Measurements from ENCODE around the gene CXXC5.
A peak's percentile ranks its signal among the peaks of the same experiment; 100 is the strongest.
"Not testable (repeated sequence)": the region's sequence is repeated elsewhere in the genome, so short reads cannot be mapped to it uniquely, and the experiment has no call there.

CXXC5 gene

GRCh38 chr5:139696894-139697658 is 48.9 kb downstream of the CXXC5 start:
- DNase-seq: peak; percentile 90

- peak; percentile 92 for DNase-seq
Measured at GRCh38 chr5:139698490-139699146, 50.5 kb downstream of the CXXC5 start.

DNA sequence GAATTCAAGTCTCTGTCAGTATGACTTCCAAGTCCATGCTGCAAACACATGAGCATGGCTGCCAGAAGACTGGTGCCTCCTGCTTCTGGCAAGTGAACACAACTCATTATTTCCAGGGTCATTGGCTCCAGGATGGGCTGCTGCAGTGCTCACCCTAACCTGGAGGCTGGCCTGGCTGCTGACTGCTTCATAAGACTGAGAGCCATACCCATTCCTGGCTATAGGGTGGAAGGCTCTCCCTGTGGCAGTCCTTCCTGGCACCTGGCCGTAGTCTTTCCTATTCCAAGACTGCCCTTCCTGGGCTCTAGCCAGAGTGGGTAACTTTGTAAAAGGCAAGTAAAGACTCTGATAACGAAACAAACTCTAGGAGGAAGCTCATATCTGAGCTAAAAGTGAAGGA is 51.2 kb downstream of the CXXC5 start:
- no peak for DNase-seq

- no peak for DNase-seq
Measured at GRCh38 chr5:139700711-139701055, 52.5 kb downstream of the CXXC5 start.

GRCh38 chr5:139701056-139701741 is 53.0 kb downstream of the CXXC5 start:
- peak; percentile 63 for DNase-seq

DNA sequence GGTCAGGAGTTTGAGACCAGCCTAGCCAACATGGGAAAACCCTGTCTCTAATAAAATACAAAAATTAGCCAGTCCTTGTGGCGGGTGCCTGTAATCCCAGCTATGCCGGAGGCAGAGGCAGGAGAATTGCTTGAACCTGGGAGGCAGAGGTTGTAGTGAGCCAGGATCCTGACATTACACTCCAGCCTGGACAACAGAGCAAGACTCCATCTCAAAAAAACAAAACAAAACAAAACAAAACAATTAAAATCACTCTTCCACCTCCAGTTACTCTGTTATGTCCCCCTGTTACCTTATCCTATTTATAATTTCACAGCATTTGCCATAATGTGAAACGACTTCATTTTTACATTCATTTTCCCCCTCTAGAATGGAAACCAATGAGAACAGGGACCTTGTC is 54.4 kb downstream of the CXXC5 start:
- DNase-seq: no peak

- DNase-seq: no peak
Measured at GRCh38 chr5:139704748-139705147, 56.6 kb downstream of the CXXC5 start.

- no peak for DNase-seq
Measured at GRCh38 chr5:139705191-139705590, 57.0 kb downstream of the CXXC5 start.

GRCh38 chr5:139705655-139706587 is 57.8 kb downstream of the CXXC5 start:
- no peak for DNase-seq

DNA sequence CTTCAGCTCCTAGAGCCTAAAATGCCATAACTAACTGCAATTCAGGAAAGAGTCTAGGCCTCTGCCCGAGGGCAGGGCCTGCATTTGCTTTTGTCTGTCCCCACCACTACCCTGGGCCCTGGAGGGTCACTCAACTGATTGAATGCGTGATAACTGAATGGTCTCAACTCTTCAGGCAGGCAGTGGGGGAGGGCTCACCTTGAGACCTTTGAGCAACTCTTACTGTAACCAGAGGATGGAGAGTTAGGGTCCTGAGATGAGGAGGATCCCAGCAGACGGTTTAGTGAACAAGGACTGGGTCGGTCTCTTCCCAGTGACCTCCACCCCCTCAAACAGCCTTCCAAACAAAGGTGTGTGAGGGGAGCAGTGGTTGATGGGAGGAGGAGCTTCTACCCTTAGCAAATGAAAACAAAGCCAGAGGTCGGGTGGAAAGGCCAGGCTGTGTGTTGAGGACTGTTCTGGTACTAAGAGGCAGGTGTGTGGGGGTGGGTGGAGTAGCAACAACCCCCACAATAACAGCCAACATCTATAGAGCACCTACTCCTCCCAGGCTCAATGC is 59.4 kb downstream of the CXXC5 start:
- DNase-seq: no peak

GRCh38 chr5:139708434-139708861 is 60.3 kb downstream of the CXXC5 start:
- no peak for DNase-seq

DNA sequence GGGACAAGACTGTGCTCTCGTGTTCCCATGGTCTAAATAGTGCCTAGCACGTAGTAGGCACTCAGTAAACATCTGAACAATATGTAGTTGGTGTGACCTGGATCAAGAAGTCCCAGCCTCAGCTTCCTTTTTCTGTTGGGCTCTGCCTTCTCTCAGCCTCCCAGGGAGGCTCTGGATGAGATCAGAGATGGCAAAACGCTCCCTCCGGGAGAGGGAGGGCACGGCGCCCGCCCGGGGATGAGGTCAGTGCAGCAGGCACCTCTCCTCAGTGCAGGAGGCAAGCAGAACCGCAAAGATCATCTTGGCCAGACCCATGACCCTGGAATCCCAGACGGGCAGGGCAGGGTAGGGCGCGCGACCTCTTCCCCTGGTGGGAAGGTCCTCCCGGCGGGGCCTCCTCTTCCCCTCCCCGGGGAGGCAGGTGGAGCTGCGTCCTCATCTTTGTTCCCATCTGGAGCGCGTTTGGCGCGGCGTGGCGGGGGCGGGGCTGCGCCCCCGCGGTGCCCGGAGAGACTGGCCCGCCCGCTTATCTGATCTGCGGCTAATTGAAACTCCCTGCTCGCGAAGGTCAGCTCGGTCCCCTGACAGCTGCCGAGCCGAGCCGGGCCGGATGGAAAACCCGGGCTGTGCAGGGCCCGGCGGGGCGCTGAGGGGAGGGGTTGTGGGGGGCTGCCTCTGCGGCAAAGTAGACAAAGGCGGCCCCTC is 60.9 kb downstream of the CXXC5 start:
- DNase-seq: peak; percentile 83

- DNase-seq: peak; percentile 76
Measured at GRCh38 chr5:139709582-139710318, 61.6 kb downstream of the CXXC5 start.

DNA sequence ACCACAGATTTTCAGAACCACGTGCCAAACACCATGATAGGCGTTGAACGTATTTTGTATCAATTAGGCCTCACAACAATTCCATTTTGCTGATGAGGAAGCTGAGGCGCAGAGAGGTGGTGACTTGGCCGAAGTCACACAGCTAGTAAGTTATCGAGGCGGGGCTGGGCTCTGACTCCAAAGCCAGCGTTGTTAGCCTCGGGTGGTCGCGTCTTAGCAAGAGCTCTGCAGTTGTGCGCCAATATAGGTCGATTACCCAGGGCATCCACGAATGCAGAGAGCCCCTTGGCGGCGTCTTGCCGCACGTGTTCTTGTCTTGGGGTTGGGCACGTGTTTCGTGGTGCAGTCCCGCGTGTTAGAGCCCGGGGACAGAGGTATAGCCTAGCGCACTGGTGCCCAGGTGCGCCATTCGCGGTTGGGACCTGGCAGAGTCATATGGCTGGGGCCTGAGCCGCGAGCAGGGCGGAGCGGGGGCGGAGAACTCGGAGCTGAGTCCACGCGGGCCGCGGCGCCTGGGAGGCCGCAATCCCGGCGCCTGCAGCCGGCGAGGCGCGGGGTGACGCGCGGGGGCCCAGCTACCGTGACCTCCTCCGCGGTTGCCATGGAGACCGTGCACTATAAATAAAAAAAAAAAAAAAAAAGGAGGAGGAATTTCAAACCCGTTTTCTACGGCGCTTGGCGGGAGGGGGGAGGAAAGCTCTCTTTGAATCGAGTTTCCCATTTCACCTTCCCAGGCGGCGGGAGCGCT is 62.3 kb downstream of the CXXC5 start:
- peak; percentile 68 for DNase-seq

DNA sequence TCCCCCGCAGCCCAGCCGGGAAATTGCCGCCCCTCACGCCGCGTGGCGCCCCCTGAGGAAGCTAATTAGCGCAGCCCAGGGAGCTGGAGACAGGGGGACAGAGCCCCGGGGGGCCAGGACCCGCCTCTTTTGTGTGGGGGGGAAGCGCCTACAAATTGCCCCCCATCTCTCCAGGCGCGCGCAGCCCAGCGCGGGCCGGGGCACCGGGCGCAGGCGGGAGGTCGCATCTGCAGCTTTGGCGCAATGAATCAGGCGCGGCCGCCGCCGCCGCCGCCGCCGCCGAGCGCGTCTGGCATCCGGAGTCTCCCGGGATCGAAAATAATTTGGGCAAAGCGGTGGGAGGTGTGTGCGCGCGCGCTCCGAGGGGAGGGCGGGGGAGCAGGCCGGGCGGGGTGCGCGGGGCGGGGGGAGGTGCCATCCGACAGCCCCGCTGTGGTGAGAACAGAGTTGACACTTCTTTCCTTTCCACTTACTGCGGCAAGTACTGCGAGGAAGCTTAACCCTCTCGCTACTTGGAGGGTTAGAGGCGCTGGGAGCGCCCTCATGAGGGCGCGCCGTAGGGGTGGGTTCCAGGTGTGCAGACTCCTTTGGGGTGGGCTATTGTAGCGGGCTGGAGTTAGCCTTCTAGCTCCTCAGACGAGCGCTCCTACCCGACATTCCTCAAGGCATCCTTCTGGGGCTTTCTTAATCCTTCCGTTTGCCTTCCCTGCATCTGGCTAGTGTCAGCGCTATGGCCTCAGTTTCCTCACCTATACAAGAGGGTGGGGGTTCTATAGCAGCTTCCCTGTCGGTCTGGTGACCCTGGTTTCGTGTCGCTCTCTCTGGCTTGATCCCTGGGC is 63.1 kb downstream of the CXXC5 start:
- DNase-seq: peak; percentile 83

- DNase-seq: peak; percentile 68
Measured at GRCh38 chr5:139711906-139712224, 63.7 kb downstream of the CXXC5 start.

GRCh38 chr5:139712412-139712811 is 64.3 kb downstream of the CXXC5 start:
- DNase-seq: no peak

DNA sequence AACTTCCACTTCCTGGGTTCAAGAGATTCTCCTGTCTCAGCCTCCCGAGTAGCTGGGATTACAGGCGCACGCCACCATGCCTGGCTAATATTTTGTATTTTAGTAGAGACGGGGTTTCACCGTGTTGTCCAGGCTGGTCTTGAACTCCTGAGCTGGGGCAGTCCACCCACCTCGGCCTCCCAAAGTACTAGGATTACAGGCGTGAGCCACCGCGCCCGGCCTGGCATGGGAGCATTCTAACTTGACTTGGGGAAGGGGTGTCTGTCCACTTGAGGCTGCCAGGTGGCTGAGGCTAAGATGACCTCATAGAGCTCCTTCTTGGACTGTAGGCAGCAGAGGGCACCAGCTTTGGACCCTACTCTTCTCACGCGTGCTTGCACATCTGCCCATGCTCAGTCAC is 65.7 kb downstream of the CXXC5 start:
- not testable (repeated sequence) for DNase-seq

- DNase-seq: no peak
Measured at GRCh38 chr5:139717221-139717620, 69.1 kb downstream of the CXXC5 start.

- DNase-seq: not testable (repeated sequence)
Measured at GRCh38 chr5:139718403-139718802, 70.3 kb downstream of the CXXC5 start.
